ENCODE data around the gene ASMTL.
A peak's percentile ranks its signal among the peaks of the same experiment; 100 is the strongest.

Gene ASMTL

DNA sequence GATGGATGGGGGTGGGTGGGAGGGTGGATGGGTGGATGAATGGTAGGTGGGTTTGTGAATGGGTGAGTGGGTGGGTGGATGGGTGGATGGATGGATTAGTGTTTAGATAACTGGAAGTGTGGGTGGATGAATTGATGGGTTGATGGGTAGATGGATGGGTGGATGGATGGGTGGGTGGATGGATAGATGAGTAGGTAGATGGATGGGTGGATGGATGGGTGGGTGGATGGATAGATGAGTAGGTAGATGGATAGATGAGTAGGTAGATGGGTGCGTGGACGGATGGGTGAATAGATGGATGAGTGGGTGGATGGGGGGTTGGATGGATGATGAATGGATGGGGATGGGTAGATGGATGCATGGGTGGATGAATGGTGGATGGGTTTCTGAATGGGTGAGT, 20.3 kb upstream of the ASMTL start:
- WGBS (ENCODE audit: extremely low coverage, insufficient coverage, insufficient read length), result 97% methylated on average over 2 of the region's 2 CpGs
- H3K23ac ChIP-seq (ENCODE audit: low read length), result no peak overlapping the region
- H3K36me3 ChIP-seq (ENCODE audit: control insufficient read depth in 1 of 2, insufficient read depth in 2 of 2, low read length in 2 of 2), result no peaks in the 10 kb centered on the region
- no peak overlapping the region for H2AK5ac ChIP-seq (ENCODE audit: low read length)
- no peak overlapping the region for H4K8ac ChIP-seq (ENCODE audit: low read depth, low read length)
- H3K9me3 ChIP-seq (ENCODE audit: insufficient read depth, low read depth, low read length), result peaks cover 9% of the 10 kb centered on the region
- H3K14ac ChIP-seq (ENCODE audit: low read length), result no peak overlapping the region
- H3K27ac ChIP-seq (ENCODE audit: low read depth, low read length), result no peak overlapping the region
- no peak overlapping the region for H3K4me3 ChIP-seq (ENCODE audit: low read depth, low read length)
- H3K9ac ChIP-seq (ENCODE audit: low read length), result no peak overlapping the region
- no peak overlapping the region for H4K12ac ChIP-seq (ENCODE audit: low read depth, low read length)
- H3K18ac ChIP-seq (ENCODE audit: low read length), result no peak overlapping the region
- H3K79me1 ChIP-seq (ENCODE audit: low read length), result no peaks in the 10 kb centered on the region
- no peaks in the 10 kb centered on the region for H3K27me3 ChIP-seq (ENCODE audit: insufficient read depth, low read length)
- no peak overlapping the region for H2BK120ac ChIP-seq (ENCODE audit: insufficient read depth, low read length, poor library complexity)
- no peaks in the 10 kb centered on the region for H3K4me1 ChIP-seq (ENCODE audit: control insufficient read depth in 1 of 2, insufficient read depth in 2 of 2, low read length in 2 of 2)
- H2BK12ac ChIP-seq (ENCODE audit: low read length), result no peak overlapping the region
- H3K4ac ChIP-seq (ENCODE audit: low read depth, low read length), result no peak overlapping the region
- no peak overlapping the region for H2BK5ac ChIP-seq (ENCODE audit: low read depth, low read length, poor library complexity)
- H2AFZ ChIP-seq (ENCODE audit: insufficient read depth, low read length, poor library complexity), result no peak overlapping the region
- no peak overlapping the region for H3K4me2 ChIP-seq (ENCODE audit: low read length)
- H3K79me2 ChIP-seq (ENCODE audit: control insufficient read depth, insufficient read depth, low read length, poor library complexity), result no peaks in the 10 kb centered on the region
- no peak overlapping the region for H4K91ac ChIP-seq (ENCODE audit: low read depth, low read length)
- DNase-seq, result no peak

DNA sequence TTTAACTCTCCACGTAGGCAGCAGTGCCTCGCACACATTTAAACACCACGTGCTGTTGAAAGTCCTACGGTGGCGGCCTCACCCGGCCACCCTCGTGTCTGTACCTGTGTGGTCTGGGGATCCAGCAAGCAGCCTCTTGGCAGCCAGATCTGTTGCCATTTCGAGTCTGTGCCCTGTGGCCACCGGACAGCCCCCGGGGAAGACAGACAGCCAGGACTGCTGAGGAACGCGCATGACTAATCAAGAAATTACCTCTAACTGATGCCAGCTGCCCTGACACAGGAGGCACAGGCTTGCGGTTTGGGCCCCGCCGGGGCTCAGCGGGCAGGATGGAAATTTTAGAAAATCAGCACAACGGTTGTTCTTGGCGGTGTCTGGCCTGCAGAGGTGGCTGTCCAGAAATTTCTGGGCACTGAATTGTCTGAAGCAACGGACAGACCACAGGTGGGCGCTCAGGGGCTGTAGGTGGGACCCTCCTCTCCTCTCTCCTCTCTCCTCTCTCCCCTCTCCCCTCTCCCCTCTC, 15.6 kb upstream of the ASMTL start:
- no peaks in the 10 kb centered on the region for H3K4me1 ChIP-seq (ENCODE audit: control insufficient read depth in 1 of 2, insufficient read depth in 2 of 2, low read length in 2 of 2)
- no peak overlapping the region for H2BK5ac ChIP-seq (ENCODE audit: low read depth, low read length, poor library complexity)
- no peak overlapping the region for H3K4ac ChIP-seq (ENCODE audit: low read depth, low read length)
- H3K79me1 ChIP-seq (ENCODE audit: low read length), result no peaks in the 10 kb centered on the region
- peak; percentile 37 to 46 for DNase-seq
- no peaks in the 10 kb centered on the region for H3K79me2 ChIP-seq (ENCODE audit: control insufficient read depth, insufficient read depth, low read length, poor library complexity)
- H3K4me2 ChIP-seq (ENCODE audit: low read length), result no peak overlapping the region
- H2AK5ac ChIP-seq (ENCODE audit: low read length), result no peak overlapping the region
- H2BK12ac ChIP-seq (ENCODE audit: low read length), result no peak overlapping the region
- H4K8ac ChIP-seq (ENCODE audit: low read depth, low read length), result no peak overlapping the region
- WGBS (ENCODE audit: extremely low coverage, insufficient coverage, insufficient read length), result no CpG with 5 or more reads among the region's 20 CpGs
- H4K12ac ChIP-seq (ENCODE audit: low read depth, low read length), result no peak overlapping the region
- no peaks in the 10 kb centered on the region for H3K36me3 ChIP-seq (ENCODE audit: control insufficient read depth in 1 of 2, insufficient read depth in 2 of 2, low read length in 2 of 2)
- H2BK120ac ChIP-seq (ENCODE audit: insufficient read depth, low read length, poor library complexity), result no peak overlapping the region
- H3K23ac ChIP-seq (ENCODE audit: low read length), result no peak overlapping the region
- H2AFZ ChIP-seq (ENCODE audit: insufficient read depth, low read length, poor library complexity), result no peak overlapping the region
- peaks cover 4% of the 10 kb centered on the region for H3K9me3 ChIP-seq (ENCODE audit: insufficient read depth, low read depth, low read length)
- no peak overlapping the region for H3K27ac ChIP-seq (ENCODE audit: low read depth, low read length)
- H3K14ac ChIP-seq (ENCODE audit: low read length), result no peak overlapping the region
- H3K4me3 ChIP-seq (ENCODE audit: low read depth, low read length), result no peak overlapping the region
- no peaks in the 10 kb centered on the region for H3K27me3 ChIP-seq (ENCODE audit: insufficient read depth, low read length)
- H4K91ac ChIP-seq (ENCODE audit: low read depth, low read length), result no peak overlapping the region
- no peak overlapping the region for H3K18ac ChIP-seq (ENCODE audit: low read length)
- H3K9ac ChIP-seq (ENCODE audit: low read length), result no peak overlapping the region

DNA sequence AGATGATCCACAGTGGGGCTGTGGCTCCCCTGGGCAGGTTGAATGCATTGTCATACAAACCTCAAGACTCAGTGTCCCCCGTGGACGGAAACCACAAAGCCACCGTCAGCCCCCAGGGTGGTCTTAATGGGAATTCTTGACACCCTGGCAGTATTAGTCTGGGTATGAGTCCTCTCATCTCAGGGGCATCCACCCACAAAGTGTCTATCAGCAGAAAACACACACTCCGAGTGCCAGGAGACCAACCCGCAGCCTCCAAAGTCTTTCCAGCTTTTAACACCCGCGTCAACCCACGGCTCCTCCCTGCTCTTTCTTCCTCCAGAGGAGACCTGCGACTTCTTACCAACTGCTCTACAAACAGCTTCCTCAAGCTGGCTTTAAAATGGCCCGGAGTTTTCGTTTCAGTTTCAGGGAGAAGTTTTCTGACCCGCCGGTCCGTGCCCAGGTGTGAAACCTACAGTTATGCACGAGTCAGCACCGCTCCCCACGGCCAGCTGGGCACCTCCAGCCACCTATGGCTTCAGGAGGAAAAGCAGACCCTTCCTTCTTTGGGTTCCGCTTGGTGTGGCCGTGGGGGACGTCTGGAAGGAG, 14.4 kb upstream of the ASMTL start:
- H3K79me1 ChIP-seq (ENCODE audit: low read length), result no peaks in the 10 kb centered on the region
- H2AK5ac ChIP-seq (ENCODE audit: low read length), result no peak overlapping the region
- H4K91ac ChIP-seq (ENCODE audit: low read depth, low read length), result no peak overlapping the region
- no peak overlapping the region for H3K9ac ChIP-seq (ENCODE audit: low read length)
- H4K12ac ChIP-seq (ENCODE audit: low read depth, low read length), result no peak overlapping the region
- H2BK12ac ChIP-seq (ENCODE audit: low read length), result no peak overlapping the region
- peaks cover 4% of the 10 kb centered on the region for H3K9me3 ChIP-seq (ENCODE audit: insufficient read depth, low read depth, low read length)
- H3K23ac ChIP-seq (ENCODE audit: low read length), result no peak overlapping the region
- H3K14ac ChIP-seq (ENCODE audit: low read length), result no peak overlapping the region
- no peaks in the 10 kb centered on the region for H3K4me1 ChIP-seq (ENCODE audit: control insufficient read depth in 1 of 2, insufficient read depth in 2 of 2, low read length in 2 of 2)
- no peak overlapping the region for H2AFZ ChIP-seq (ENCODE audit: insufficient read depth, low read length, poor library complexity)
- no peak overlapping the region for H3K27ac ChIP-seq (ENCODE audit: low read depth, low read length)
- H3K4me3 ChIP-seq (ENCODE audit: low read depth, low read length), result no peak overlapping the region
- WGBS (ENCODE audit: extremely low coverage, insufficient coverage, insufficient read length), result no CpG with 5 or more reads among the region's 20 CpGs
- no peaks in the 10 kb centered on the region for H3K36me3 ChIP-seq (ENCODE audit: control insufficient read depth in 1 of 2, insufficient read depth in 2 of 2, low read length in 2 of 2)
- no peaks in the 10 kb centered on the region for H3K27me3 ChIP-seq (ENCODE audit: insufficient read depth, low read length)
- DNase-seq, result no peak
- H2BK120ac ChIP-seq (ENCODE audit: insufficient read depth, low read length, poor library complexity), result no peak overlapping the region
- H2BK5ac ChIP-seq (ENCODE audit: low read depth, low read length, poor library complexity), result no peak overlapping the region
- H3K18ac ChIP-seq (ENCODE audit: low read length), result no peak overlapping the region
- no peak overlapping the region for H3K4ac ChIP-seq (ENCODE audit: low read depth, low read length)
- H3K4me2 ChIP-seq (ENCODE audit: low read length), result no peak overlapping the region
- no peak overlapping the region for H4K8ac ChIP-seq (ENCODE audit: low read depth, low read length)
- no peaks in the 10 kb centered on the region for H3K79me2 ChIP-seq (ENCODE audit: control insufficient read depth, insufficient read depth, low read length, poor library complexity)

DNA sequence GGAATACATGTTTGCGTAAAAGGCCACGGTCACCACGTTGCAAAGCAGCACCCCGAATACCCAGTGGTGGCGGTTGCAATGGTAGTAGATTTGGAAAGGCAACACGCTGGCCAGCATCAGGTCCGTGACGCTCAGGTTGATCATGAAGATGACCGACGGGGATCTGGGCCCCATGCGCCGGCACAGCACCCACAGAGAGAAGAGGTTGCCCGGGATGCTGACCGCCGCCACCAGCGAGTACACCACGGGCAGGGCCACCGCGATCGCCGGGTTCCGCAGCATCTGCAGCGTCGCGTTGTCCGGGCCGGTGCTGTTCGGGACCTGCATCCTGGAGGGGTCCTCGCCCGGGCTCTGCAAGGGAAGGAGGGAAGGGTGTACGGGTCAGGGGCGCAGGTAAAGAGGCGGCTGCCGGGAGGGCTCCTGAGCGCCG, 13.5 kb upstream of the ASMTL start:
- Histone ChIP-seq H3K4me3 (ENCODE audit: low read depth, low read length) (no peak overlapping the region), H2BK120ac (ENCODE audit: insufficient read depth, low read length, poor library complexity) (no peak overlapping the region), H2BK5ac (ENCODE audit: low read depth, low read length, poor library complexity) (no peak overlapping the region), H2BK12ac (ENCODE audit: low read length) (no peak overlapping the region), H3K27ac (ENCODE audit: low read depth, low read length) (no peak overlapping the region), H2AFZ (ENCODE audit: insufficient read depth, low read length, poor library complexity) (no peak overlapping the region), H3K4me2 (ENCODE audit: low read length) (no peak overlapping the region), H3K79me1 (ENCODE audit: low read length) (no peaks in the 10 kb centered on the region), H3K9me3 (ENCODE audit: insufficient read depth, low read depth, low read length) (no peaks in the 10 kb centered on the region), H3K23ac (ENCODE audit: low read length) (no peak overlapping the region), H4K8ac (ENCODE audit: low read depth, low read length) (no peak overlapping the region), H3K14ac (ENCODE audit: low read length) (no peak overlapping the region), H2AK5ac (ENCODE audit: low read length) (no peak overlapping the region), H3K27me3 (ENCODE audit: insufficient read depth, low read length) (no peaks in the 10 kb centered on the region), H3K4me1 (ENCODE audit: control insufficient read depth in 1 of 2, insufficient read depth in 2 of 2, low read length in 2 of 2) (no peaks in the 10 kb centered on the region), H3K79me2 (ENCODE audit: control insufficient read depth, insufficient read depth, low read length, poor library complexity) (no peaks in the 10 kb centered on the region), H4K12ac (ENCODE audit: low read depth, low read length) (no peak overlapping the region), H3K18ac (ENCODE audit: low read length) (no peak overlapping the region), H4K91ac (ENCODE audit: low read depth, low read length) (no peak overlapping the region), H3K9ac (ENCODE audit: low read length) (no peak overlapping the region), H3K4ac (ENCODE audit: low read depth, low read length) (no peak overlapping the region), H3K36me3 (ENCODE audit: control insufficient read depth in 1 of 2, insufficient read depth in 2 of 2, low read length in 2 of 2) (no peaks in the 10 kb centered on the region)
- no CpG with 5 or more reads among the region's 36 CpGs for WGBS (ENCODE audit: extremely low coverage, insufficient coverage, insufficient read length)
- DNase-seq, result no peak

Data from trophoblast cell (in vitro differentiated cells and primary cell).